ENCODE measurements around the gene CYP2A7.
"Not testable (repeated sequence)": the region's sequence is repeated elsewhere in the genome, so short reads cannot be mapped to it uniquely, and the experiment has no call there.

CYP2A7 gene

DNA sequence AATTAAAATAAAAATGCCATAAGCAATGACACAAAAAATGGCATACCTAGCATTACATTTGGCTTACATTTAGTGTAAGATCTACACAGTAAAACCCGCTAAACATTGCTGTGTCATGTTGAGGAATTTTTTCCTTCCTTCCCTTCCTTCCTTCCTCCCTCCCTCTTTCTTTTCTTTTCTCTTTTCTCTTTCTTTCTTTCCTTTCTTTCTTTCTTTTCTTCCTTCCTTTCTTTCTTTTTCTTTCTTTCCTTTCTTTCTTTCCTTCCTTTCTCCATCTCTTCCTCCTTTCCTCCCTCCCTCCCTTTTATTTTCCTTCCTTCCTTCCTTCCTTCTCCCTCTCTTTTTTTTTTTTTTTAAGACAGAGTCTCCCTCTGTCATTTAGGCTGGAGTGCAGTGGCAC is 43.6 kb downstream of the CYP2A7 start:
- DNase-seq, result not testable (repeated sequence)

DNA sequence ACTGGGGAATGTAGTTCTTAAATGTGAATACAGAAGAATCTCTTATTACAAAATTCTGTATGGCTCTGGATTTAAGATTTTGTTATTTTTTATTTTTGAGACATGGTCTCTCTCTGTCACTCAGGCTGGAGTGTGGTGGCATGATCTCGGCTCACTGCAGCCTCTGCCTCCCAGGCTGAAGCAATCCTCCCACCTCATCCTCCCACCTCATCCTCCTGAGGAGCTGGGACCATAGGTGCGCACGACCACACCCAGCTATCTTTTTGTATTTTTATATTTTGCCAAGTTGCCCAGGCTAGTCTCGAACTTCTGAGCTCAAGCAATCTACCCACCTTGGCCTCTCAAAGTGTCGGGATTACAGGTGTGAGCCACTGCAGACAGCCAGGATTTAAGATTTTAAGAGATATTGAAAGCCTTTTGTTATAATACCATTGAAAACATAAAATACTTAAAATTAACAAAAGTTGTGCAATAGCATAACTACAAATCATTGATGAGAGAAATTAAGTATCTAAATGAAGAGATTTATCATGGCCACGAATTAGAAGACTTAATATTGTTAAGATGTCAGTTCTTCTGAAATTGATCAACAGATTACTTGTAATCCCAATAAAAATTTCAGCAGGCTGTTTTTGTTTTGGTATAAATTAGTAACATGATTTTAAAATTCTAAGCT is 45.1 kb downstream of the CYP2A7 start:
- DNase-seq, result no peak

DNA sequence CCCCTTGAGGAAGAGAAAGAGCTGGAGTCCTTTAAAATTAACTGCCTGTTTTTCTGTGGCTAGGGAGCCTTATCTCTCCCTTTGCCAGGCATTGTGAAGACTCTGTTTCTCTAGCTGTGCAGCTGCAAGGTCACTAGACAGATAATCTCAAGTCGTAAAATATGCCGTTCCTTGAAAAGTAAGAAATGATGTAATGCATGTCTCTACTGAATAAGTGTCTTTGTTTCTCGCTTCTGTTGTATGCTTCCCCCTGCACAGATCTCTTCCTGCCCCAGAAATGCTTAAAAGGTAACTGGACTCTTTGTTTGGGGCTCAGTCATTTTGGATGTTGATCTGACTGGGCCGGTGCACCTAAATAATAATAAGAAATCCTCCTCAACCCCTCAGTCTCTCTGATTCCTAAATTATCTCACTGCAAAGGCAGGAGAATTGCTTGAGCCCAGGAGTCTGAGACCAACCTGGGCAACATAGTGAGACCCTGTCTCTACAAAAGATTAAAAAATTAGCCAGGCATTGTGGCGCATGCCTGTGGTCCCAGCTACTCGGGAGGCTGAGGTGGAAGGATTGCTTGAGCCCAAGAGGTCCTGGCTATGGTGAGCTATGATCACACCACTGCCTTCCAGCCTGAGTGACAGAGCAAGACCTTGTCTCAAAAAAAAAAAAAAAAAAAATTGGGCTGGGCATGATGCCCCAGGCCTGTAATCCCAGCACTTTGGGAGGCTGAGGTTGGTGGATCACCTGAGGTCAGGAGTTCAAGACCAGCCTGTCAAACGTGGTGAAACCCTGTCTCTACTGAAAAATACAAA is 48.1 kb downstream of the CYP2A7 start:
- DNase-seq, result not testable (repeated sequence)

DNA sequence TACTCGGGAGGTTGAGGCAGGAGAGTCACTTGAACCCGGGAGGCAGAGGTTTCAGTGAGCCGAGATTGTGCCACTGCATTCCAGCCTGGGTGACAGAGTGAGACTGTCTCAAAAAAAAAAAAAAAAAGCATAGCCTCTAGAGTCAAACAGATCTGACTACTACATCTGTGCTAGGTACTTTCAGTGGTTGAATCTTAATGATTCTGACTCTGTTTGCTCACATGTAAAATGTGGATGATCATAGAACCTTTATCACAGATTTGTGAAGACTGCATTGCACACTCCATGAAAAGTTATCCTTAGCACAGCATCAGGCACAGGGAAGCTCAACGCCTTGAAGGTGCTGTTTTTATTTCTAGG is 49.6 kb downstream of the CYP2A7 start:
- not testable (repeated sequence) for DNase-seq

DNA sequence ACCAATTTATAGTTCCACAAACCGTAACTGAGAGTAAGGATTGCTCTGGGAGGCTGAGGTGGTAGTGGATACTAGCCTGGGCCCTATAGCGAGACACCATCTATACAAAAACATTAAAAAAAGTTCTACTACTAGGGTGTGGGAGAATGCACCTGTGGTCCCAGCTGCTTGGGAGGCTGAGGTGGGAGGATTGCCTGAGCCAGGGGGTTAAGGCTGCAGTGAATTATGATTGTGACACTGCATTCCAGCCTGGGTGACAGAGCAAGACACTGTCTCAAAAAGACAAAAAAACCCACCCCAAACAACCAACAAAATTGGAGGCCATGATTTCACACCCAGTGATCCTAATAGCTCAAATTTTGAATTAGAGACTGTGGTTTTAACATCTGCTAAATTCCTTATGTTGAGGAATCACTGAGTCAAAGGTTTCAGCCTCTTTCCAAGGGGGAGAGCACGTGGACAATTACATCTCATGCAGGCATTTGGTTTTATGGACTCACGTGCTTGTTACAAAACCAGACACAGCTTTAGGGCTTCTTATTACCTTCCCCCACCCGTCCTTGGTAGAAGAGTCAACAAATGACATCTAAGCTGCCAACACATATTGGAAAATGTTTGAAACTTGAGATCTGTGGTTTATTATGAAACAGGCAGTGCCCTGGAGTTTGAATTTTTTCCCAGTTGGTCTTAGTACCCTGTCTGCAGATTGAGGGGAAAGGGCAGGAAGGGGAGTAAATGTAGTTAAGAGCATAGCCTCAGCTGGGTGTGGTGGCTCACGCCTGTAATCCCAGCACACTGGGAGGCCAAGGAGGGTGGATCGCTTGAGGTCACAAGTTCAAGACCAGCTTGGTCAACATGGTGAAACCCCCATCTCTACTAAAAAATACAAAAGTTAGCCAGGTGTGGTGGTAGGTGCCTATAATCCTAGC is 50.3 kb downstream of the CYP2A7 start:
- DNase-seq, result no peak

DNA sequence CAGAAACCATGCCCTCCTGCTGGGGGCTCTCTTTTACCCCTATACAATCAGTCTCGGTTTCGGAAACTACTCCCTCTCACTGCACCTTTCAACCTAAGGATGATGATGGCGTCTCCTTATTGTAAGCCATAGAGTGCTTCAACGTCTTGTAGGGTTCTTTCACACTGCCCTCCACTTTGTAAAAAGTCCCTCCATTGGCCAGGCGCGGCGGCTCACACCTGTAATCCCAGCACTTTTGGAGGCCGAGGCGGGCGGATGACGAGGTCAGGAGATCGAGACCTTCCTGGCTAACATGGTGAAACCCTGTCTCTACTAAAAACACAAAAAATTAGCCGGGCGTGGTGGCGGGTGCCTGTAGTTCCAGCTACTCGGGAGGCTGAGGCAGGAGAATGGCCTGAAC is 51.3 kb downstream of the CYP2A7 start:
- DNase-seq, result not testable (repeated sequence)

DNA sequence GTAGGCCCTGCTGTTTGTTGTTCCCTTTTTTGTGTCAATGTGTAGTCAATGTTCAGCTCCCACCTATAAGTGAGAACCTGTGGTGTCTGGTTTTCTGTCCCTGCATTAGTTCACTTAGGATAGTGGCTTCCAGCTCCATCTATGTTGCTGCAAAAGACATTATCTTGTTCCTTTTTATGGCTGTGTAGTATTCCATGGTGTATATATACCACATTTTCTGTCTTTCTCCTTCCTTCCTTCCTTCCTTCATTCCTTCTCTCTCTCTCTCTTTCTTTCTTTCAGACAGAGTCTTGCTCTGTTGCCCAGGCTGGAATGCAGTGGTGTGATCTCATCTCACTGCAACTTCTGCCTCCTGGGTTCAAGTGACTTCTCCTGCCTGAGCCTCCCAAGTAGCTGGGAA is 52.8 kb downstream of the CYP2A7 start:
- DNase-seq, result no peak

DNA sequence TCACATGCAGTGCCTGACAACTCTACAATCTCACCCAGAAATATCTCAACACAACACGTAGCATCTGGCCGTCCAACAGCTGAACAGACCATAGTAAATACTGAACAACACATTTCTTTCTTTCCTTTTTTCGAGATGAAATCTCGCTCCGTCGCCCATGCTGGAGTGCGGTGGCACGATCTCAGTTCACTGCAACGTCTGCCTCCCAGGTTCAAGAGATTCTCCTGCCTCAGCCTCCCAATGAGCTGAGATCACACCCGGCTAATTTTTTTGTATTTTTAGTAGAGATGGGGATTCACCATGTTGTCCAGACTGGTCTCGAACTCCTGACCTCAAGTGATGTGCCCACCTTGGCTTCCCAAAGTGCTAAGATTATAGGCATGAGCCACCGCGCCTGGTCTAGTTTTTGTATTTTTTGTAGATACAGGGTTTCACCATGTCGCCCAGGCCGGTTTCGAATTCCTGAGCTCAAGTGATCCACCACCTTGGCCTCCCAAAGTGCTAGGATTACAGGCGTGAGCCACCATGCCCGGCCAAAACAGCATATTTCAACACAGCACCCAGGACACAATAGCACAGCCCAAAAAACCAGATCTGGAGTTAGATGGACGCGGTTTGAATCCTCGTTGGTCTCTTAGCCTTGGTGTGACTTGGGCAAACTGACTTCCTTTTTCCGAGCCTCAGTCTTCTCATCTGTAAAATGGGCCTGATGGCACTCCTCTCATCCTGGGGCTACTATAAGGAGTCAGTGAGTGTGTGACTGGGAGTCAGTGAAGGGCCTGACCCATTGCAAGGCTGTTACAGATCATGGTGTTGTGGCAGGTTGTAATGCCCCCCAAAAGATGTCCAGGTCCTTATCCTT is 54.4 kb downstream of the CYP2A7 start:
- DNase-seq, result no peak

DNA sequence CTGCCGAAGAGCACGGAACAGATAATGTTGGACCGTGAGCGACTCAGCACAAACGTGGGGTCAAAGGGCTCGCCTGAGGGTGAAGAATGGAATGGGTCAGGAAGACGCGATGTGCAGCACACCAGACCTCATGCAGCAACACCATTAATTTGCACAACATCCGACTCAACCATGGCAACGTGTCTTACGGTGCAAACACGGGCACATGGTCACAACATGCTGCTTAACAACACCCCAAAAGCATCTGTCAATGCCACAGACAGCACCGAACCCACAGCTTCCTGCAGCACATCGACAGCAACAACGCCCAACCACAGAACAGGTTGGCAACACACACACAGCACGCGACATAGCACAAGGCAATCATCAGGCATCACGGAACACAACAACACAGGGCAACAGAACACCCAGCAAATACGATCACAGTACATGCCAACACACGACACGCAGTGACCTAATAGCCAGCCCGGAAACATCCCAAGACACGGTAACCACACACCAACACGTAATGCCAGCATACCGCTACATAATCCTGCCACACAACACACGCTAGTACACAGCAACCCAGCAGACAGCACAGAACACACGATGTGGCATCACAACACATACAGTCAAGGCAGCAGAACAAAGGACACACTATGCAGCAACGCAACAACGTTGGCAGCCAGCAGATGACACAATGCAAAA is 55.2 kb downstream of the CYP2A7 start:
- peak; percentile 64 for DNase-seq

DNA sequence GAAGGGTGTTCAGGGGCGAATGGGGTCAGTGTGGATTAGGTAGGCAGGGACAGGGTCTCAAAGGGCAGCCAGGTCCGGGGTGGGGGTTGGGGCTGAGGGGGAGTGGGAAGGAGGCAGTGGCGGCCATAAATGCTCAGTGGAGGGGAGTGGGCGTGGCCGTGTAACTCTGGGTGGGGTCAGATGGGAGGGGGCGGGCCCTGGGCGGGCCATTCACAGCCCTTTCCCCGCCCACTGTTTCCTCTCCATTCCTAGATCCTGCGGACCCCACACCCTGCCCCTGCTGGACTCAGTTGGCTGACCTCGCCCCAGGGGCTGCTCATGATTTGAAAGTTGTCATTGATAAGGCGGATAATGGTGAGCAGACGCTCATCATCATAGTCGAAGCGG is 55.7 kb downstream of the CYP2A7 start:
- DNase-seq, result not testable (repeated sequence)

DNA sequence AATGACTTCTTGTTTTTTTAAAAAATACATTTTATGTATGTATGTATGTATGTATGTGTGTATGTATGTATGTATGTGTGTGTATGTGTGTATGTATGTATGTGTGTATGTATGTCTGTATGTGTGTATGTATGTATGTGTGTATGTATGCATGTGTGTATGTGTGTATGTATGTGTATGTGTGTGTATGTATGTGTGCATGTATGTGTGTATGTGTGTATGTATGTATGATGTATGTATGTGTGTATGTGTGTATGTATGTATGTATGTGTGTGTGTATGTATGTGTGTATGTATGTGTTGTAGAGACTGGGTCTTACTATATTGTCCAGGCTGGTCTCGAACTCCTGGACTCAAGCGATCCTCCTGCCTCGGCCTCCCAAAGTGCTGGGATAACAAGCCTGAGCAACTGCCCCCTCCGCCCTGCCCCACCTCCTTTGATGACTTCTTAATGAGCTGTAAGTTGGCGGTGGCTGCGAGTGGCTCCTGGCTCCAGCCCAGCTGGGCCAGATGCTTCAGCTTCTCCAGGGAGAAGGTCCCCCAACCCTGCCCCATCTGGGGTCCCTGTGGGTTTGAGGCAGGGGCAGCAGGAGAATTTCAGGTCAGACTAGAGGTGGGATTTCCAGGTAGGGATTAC is 56.5 kb downstream of the CYP2A7 start:
- DNase-seq, result not testable (repeated sequence)

All from activated effector memory CD4-positive, alpha-beta T cell treated with Interleukin-2 at 50 U/mL for 16 hours (primary cell).